GM12874 (cell line): ENCODE results near the gene MYO1H.

Experiments used
- CTCF ChIP-seq: IDR thresholded peaks from 2 replicates; pipeline ENCODE4 v1.5.1; 2011; ENCODE audit warnings: low read depth, mild to moderate bottlenecking, control low read depth, low read length, moderate library complexity; ENCODE audit not compliant: insufficient read depth

The MYO1H gene

GRCh38 chr12:109473006-109473405 lies 125.3 kb downstream of the MYO1H start:
- no peak for TF ChIP-seq CTCF

DNA sequence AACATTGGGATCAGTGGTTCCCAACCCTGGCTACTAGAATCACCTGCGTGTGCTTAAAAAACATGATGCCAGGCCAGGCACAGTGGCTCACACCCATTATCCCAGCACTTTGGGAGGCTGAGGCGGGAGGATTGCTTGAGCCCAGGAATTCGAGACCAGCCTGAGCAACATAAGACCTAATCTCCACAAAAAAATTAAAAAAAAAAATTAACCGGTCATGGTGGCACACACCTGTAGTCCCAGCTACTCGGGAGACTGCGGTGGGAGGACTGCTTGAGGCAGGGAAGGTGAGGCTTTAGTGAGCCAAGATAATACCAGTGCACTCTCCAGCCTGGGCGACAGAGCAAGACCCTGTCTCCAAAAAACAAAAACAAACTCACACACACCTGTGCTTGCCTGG lies 127.4 kb downstream of the MYO1H start:
- no peak for TF ChIP-seq CTCF

GRCh38 chr12:109475993-109476806 lies 128.5 kb downstream of the MYO1H start:
- no peak for TF ChIP-seq CTCF

- no peak for TF ChIP-seq CTCF
Observed at GRCh38 chr12:109476807-109477184, 129.1 kb downstream of the MYO1H start.

- TF ChIP-seq CTCF: no peak
Observed at GRCh38 chr12:109477185-109477962, 129.7 kb downstream of the MYO1H start, which contains the start of the genes KCTD10 and UBE3B. Gene KCTD10 (minus strand): TSS chr12:109477300. CDS start chr12:109477262, 38 bp downstream. Gene UBE3B (plus strand): TSS chr12:109477634. CDS start chr12:109483552, 5,918 bp downstream.

DNA sequence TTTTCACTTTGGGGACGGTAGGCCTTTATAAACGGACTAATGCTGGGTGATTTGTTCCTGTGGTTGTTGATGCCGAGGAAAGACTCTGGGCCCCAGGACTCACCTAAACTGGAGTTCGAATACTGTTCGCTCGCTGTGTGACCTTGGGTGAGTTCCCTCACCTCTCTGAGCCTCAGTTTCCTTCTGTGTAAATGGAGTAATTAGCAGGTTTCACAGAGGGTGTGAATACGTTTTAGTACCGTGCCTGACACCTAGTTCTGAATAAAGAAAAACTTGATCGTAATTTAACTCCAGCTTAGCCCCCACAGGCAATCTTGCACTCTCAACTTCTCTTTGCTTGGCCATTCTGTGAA lies 130.2 kb downstream of the MYO1H start:
- no peak for TF ChIP-seq CTCF

DNA sequence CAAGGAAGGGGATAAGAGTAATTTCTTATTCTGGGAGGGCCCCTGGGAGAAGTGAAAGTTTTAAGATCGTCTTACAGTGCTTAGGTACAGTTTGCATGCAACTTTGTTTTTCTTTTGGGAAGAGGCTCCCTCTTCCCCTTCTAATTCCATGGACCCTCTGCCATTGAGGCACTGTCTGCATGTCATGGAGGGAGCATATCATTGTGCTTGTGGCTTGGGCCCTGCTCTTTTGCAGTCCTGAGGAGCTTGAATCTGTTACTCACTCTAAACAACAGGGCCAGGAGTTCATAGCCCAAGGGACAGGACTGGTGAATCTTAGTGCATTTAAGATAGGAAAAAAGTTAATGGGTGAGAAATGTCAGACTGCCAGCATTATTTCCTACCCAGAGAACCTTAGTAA lies 132.1 kb downstream of the MYO1H start:
- no peak for TF ChIP-seq CTCF
